ENCODE measurements around the gene FBXO44. TPM values are rescaled to one million over a fixed set of nuclear protein-coding genes. Genes with fewer than 3 reads are reported as not detected.

Gene FBXO44
- total RNA-seq, 1 experiment from 2014 or later: 24.5 TPM

- Histone ChIP-seq H3K27ac (ENCODE audit: insufficient read length, low read depth, low read length) (no peak overlapping the region), H2BK15ac (ENCODE audit: low read depth, low read length) (no peak overlapping the region), H3T11ph (ENCODE audit: low read length) (no peak overlapping the region), H3K23me2 (ENCODE audit: insufficient read length, low read depth, low read length, poor library complexity, severe bottlenecking) (no peaks in the 10 kb centered on the region), H2AK5ac (ENCODE audit: insufficient read length, low read length) (no peak overlapping the region), H2BK5ac (ENCODE audit: insufficient read length, low read length) (no peak overlapping the region), H3K9ac (ENCODE audit: extremely low read depth, insufficient read length, low read length) (no peak overlapping the region), H3K4ac (ENCODE audit: low read depth, low read length) (no peak overlapping the region), H2BK20ac (ENCODE audit: low read depth, low read length, poor library complexity, severe bottlenecking) (no peak overlapping the region), H2BK12ac (ENCODE audit: insufficient read length, low read depth, low read length) (no peak overlapping the region), H3K27me3 (ENCODE audit: insufficient read depth, low read length) (no peaks in the 10 kb centered on the region), H2BK120ac (ENCODE audit: low read depth, low read length, poor library complexity, severe bottlenecking) (no peak overlapping the region), H3K56ac (ENCODE audit: insufficient read length, low read depth, low read length) (no peak overlapping the region), H4K91ac (ENCODE audit: insufficient read length, low read depth, low read length) (no peak overlapping the region), H3K14ac (ENCODE audit: insufficient read depth, low read length) (no peak overlapping the region), H3K4me1 (ENCODE audit: insufficient read depth, low read length) (no peaks in the 10 kb centered on the region), H4K8ac (replicated peaks; ENCODE audit: insufficient read length, low read depth, low read length) (no peak overlapping the region), H3K4me2 (ENCODE audit: insufficient read depth, insufficient read length, low read length) (no peak overlapping the region), H3K18ac (ENCODE audit: insufficient read length, low read depth, low read length) (no peak overlapping the region), H4K5ac (ENCODE audit: insufficient read length, low read depth, low read length) (no peak overlapping the region), H4K20me1 (ENCODE audit: control insufficient read depth, insufficient read depth, insufficient read length) (no peaks in the 10 kb centered on the region), H3K79me2 (ENCODE audit: insufficient read depth, low read length) (no peaks in the 10 kb centered on the region), H2AFZ (ENCODE audit: low read length) (no peak overlapping the region), H3K9me3 (ENCODE audit: control insufficient read depth, low read depth, low read length) (no peaks in the 10 kb centered on the region), H3K79me1 (ENCODE audit: insufficient read depth, low read depth, low read length, poor library complexity, severe bottlenecking) (no peaks in the 10 kb centered on the region), H3K23ac (ENCODE audit: insufficient read length, low read depth, low read length) (no peak overlapping the region)
- H3K9me3 Mint-ChIP-seq: no peaks in the 10 kb centered on the region
- WGBS (ENCODE audit: extremely low coverage, insufficient read length, low lambda C conversion rate): no CpG with 5 or more reads among the region's 14 CpGs
- DNase-seq: no peak
- TF ChIP-seq CTCF (conservative IDR thresholded peaks at IDR 0.05): no peak
- no peak overlapping the region; a peak in 1 of 7 replicates for H3K27ac Mint-ChIP-seq
- no peak overlapping the region for H3K4me3 Mint-ChIP-seq
- H3K4me1 Mint-ChIP-seq: no peaks in the 10 kb centered on the region
- H3K36me3 Mint-ChIP-seq (ENCODE audit: insufficient read depth in 1 of 3, low read depth in 3 of 3): peaks cover 41 to 84% (median 72%) of the 10 kb centered on the region in 3 experiments
- peaks cover 1% of the 10 kb centered on the region; the same call in 1 of the 2 replicates for H3K27me3 Mint-ChIP-seq (ENCODE audit: low read depth)
Measured at GRCh38 chr1:11671544-11672286, 17.0 kb downstream of the FBXO44 start.

All from H9 (cell line).